NT2/D1 (cell line): ENCODE measurements around the gene STX2.

Experiments used
- SUZ12 ChIP-seq: IDR thresholded peaks from 2 replicates; pipeline ENCODE4 v1.6.1; 2011; ENCODE audit not compliant: insufficient read length, insufficient read depth; ENCODE audit errors: extremely low read depth
- YY1 ChIP-seq: IDR thresholded peaks from 2 replicates; pipeline ENCODE4 v1.6.1; 2011; ENCODE audit not compliant: insufficient read length, insufficient read depth
- ZNF274 ChIP-seq: IDR thresholded peaks from 2 replicates; pipeline ENCODE4 v1.6.1; 2011; ENCODE audit warnings: mild to moderate bottlenecking, low read depth, low read length

DNA sequence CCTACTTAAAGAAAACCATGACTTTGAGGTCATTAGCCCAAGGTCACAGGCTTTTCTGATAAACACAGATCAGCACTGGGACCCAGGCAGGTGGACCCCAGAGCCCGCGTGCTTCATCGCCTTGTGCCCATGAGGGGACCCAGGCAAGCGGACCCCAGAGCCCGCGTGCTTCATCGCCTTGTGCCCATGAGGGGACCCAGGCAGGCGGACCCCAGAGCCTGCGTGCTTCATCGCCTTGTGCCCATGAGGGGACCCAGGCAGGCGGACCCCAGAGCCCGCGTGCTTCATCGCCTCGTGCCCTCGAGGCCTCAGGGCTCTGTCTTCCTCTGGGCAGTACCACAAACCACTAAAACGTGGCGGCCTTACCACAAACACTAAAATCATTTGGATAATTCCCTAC is 31.7 kb downstream of the STX2 start:
- TF ChIP-seq YY1 (no peak), ZNF274 (no peak), SUZ12 (no peak)
